GM18520 (cell line): ENCODE results near the gene WNT8B.

Source experiments
- ATAC-seq: cut with Tn5 transposase; IDR thresholded peaks from one replicate; pipeline ENCODE4 v1.9.1; 2021; ENCODE audit not compliant: unreplicated experiment

Gene WNT8B

DNA sequence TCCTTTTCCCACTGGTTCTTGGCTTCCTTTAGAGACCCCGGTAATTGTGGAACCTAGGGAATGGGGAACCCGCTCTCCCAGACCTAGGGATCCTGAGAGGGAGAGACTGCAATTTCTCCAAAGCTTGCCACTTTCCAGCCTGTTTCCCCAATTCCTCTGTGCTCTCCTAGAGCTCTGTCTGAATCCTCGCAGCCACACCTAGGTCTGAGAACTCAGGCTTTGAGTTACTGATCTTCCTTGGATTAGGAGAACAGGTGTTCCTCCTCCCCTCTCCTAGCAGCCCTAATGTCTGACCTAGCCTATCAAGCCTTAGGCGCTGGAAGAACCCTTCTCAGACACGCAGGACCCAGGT lies 20.0 kb downstream of the WNT8B start:
- ATAC-seq: no peak

DNA sequence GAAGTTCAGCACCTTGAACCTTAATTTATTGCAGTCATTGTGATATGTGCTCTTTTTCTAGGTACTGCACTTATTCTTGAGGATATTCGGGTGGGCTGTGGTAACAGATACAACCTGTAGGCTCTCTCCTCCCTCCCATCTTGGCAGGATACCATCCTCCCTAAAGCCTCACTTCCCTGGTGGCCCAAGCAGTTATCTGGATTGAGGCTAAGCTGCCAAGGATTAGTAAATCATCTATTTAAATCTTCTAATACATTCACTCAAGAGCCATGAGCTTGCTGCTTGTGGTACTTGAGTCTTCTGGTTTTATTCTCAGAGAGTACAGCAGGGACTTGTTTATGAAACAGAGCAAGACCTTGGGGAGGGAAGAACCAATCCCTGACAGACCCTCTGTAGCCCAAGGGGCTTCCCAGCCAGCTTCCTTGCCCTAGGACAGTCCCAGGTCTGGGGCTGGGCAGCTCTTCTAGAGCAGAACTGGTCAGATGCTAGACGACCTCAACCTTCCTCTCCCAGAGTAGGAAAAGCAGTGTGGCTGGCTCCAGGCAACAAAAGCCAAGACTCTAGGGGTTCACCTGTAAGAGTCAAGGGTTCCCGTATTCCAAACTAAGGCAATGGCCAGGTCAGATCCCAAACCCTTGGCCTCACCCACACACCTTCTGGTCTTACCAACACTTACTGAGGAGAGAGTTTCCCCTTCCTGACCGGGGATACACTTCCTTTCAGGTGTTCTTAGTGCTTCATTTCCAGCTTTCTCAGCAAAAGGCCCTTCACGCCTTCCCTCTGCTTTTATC lies 21.3 kb downstream of the WNT8B start:
- no peak for ATAC-seq

DNA sequence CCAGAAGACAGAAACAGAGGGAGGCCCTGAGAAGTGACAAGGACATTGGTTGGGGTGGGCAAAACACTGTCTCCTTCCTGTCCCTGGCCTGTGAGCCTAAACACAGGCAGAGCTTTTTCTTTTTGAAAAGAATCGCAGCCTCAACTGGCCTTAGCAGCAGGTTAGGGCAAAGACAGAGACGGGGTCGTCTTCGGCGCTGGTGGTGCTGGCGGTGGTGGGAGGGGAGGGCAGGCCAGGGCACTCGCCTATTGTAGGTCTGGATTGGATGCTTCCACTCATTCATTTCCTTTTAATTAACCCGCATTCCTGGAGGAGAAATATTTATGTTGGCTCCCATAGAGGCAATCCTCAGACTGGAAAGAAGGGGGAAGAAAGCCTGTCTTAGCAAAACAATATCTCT lies 22.6 kb downstream of the WNT8B start:
- ATAC-seq: no peak

DNA sequence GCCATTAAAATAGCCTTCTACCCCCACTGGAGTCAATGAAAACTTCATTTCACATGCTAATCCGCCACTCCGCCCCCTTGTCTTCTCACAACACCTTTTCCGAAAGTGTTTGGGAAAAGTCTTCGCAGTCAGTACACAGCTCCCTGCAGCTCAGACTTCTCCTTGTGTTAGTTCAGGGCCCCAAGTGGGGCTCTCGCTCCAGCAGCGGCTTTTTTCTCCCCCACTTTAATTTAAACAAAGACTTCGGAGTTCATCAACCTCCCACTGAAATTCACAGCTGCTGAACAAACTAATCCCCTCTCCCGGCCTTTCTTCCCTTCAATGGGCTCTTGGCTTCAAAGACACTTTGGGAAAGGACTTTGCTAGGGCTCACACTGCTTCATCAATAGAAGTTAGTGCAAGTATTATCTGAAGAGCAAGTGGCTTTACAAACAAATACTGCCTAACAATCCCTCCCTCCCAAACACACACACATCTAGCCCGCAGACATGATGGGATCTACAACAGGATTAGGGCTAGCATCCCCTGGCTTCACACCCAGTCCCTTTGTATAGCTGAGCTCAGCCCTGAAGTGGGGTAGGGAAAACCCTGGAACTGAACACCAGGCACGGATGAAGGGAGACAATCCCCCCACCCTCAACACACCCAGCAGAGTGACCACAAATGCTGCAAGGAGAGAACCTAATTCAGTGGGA lies 23.1 kb downstream of the WNT8B start:
- no peak for ATAC-seq

DNA sequence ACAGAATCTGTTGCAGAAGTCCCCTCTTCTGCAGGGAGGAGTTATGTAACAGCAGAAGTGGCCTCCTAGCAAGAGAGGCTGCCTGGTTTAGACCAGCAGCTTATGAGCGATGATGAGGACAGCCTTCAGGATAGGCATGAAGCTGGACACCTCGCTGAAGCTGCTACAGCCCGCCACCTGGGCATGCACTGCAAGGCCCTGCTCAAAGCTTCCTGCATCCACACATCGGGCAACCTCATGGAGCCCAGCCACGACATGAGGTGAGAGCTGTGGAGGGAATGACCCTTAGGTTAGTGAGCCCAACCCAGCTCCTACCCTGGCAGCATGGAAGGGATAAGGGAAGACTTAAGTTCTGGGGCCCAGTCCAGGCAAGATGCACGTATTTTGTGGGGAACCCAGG lies 24.7 kb downstream of the WNT8B start:
- ATAC-seq: no peak

DNA sequence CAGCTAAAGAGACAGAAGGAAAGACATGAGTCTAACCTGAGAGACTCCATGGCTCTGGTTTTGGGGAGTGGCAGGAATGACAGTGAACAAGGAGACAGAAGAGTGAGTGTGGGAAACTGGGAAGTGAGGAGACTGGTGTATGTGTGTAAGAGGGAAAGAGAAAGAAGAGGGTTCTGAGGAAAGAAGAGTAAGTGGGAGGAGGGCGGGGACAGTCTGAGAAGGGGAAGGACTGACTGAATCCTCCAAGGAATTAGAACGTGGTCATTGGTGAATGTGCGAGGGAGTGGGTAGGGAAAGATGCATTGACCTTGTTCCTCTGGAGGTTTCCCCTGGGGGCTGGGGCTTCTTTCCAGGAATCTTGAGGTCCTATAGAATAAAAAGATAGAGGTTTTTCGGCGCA lies 26.6 kb downstream of the WNT8B start:
- ATAC-seq: no peak

DNA sequence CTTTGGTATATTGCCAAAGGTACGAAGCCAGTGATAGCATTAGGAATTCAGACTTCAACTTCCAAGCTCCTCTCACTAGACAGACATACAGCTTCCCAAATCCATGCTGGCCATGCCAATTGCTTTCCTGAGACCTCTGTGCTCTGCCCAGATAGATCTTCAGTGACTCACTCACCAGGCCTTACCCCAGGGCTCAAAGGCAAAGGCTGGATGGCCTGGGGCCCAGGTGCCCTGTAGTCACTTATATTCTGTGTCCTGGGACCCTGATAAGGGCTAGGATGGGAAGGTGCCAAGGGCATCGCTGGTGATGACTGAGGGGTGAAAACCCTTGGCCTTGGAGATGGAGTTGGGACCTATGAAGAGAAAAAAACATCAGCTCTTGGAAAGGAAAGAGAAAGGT lies 27.7 kb downstream of the WNT8B start:
- no peak for ATAC-seq

DNA sequence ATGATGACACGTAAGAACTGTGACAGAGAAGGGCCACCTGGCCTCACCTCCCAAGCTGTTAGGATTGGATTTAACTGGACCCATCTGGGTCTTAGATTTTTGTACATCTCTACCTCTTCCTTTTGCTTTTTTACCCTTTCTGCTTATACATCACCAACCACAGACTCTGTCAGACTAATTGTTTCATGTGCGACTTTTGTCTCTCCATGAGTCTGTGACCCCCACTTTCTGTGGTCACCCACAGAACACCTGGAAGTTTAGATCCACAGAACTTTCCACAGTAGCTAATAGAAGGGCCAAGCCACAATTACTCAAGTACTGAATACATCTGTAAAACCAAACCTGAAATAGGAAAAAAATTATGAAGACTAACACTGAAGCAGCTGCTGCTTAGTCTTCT lies 33.8 kb downstream of the WNT8B start:
- ATAC-seq: no peak

DNA sequence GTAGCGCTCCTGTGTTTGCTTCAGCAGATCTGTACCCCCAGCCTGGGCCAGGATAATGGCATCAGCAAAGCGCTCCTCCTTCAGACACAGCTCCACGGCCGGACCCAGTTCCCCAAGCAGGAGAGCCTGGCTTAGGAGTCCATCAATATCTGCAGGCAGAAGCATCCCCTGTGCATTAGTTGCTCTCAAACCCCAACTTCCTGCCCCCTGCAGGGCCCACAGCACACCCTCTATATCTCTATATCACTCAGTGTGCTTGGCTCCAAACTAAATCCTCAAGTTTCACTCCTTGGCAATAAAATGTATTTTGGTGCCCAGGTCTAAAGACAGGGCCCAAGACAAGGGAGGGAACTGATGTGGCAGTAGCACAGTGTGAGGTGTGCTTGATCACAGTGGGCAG lies 35.2 kb downstream of the WNT8B start:
- no peak for ATAC-seq

DNA sequence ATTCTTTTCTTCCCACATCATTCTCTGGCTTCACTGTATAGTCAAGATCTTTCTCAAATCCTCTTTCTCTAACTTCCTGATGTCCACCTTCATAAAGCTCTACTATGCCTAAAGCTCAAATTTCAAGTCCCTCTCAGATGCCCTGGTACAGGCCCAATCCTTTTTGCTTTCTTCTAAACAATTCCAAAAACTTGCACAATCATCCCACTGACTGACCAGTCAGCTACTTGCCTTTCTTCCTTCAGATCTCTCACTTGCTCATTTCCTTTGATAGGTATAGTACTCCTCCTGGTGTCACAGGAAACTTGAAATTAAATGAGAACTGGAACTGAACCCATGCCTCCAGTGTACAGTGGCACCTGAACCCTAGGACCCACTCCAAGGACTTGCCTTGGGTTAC lies 38.6 kb downstream of the WNT8B start:
- no peak for ATAC-seq

DNA sequence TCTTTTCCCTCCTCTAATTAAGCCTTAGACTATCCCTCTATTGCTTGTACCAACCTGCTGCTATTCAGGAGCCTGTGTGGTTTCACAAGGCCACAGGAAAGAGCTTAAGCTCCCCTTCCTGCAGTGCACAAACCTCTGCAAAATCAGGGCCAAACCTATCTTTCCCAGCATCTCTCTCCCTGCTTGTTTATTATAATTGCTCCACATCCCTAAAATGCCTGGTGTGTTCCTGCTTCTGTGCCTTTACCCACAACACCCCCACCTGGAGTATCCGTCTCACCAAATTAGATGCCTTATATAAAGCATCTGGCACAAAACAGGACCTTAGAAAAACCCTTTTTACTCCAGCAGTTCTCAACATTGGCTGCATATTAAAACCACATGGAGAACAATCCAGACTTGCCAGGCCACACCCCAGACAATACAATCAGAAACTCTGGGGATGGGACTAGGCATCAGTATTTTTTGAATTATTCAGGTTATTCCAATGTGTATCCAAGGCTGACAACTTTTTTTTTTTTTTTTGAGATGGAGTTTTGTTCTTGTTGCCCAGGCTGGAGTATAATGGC lies 40.2 kb downstream of the WNT8B start:
- no peak for ATAC-seq

DNA sequence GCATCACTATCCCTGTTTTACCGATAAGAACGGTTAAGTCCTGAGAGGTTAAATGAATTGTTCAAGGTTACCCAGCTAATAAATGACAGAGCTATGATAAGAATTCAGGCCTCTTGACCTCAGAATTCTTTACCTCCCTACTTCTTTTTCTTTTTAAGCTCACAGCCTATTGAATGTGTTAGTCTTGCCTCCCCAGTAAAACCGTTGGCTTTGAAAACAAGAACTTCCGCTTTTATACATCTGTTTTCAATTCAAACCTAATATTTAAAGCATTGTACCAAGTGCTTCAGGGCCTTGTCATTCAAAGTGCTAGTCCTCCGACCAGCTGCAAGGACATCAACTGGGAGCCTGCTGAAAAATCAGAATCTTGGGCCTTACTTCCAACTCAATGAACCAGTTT lies 41.3 kb downstream of the WNT8B start:
- ATAC-seq: no peak

DNA sequence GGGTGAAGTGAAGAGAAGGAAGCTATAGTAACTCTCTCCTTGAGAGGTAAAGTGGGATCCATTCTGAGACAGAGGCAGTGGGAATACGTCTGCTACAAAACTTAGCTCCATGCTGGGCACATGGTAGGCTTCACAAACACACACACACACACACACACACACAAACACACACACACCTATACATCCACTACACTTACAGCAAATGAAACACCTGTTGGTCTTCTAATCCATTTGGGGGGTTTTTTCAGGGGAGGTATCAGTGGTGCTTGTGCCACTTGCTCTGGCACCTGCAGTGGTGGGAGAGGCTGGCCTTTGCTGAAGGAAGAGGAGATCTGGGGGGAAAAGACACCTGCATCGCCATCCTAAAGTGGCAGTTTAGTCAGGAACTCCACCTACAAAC lies 42.4 kb downstream of the WNT8B start:
- ATAC-seq: no peak

DNA sequence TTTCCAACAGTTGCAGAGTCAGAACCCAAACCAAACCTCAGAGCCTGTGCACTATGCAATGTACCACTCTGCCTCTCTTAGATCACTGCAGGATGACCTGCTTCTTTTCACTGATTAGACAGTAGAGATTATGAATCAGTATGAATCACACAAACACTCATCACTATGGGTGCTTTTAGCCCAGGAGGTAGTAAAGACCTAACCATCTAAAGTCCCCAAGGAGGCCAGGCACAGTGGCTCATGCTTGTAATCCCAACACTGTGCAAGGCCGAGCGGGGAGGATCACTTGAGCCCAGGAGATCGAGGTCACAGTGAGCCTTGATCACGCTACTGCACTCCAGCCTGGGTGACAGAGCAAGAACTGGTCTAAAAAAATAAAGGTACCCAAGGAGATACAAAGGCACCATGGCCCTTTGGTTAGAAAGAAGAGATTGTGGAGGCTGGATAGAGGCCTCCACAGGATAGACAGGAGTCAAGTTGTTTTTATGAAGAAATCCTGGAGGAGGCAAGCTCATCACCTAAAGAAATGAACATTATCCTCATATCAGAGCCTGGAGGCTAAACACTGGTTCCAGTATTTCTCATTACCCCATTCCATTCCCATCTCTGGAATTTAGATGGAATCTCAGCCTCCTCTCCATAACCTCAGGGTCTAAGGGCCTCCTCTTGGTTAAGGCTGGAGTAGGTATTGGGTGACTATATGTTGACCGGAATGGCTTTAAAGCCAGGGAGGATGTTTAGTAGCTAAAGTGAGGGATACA lies 44.0 kb downstream of the WNT8B start:
- no peak for ATAC-seq

DNA sequence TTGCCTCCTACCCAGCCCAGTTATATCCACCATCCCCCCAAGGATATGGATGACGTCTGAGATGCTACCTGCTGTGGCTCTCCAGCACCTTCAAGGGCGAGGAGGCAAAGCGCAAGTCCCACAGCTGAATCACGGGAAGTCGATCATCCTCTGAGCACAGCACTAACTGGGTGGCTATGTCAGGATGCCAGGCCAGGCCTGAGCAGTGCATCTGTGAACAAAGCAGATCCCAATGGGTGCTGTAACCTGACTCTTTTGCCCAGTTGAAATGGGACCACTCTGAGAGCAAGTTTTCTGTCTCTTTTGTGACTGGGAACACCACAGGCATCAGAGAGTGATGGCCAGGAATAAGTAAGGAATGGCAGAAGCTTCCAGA lies 44.5 kb downstream of the WNT8B start:
- no peak for ATAC-seq

DNA sequence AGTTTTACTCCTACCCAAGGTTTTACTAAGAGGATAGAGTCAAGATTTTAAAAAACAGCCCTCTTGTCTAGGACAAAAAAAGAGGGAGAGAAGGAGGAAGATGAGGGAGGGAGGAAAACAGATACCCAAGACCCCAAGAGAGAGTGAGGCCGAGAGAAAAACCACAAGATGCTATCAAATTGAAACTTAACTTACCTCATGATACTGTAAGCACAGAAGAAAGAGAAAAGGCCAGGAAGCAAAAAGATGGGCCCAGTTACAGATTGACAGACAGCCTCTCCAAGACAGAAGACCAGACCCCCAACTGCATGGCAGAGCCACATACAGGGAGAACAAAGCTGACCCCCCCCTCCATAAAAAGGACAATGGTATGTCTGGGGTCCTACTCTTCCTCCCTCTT lies 45.5 kb downstream of the WNT8B start:
- ATAC-seq: no peak

DNA sequence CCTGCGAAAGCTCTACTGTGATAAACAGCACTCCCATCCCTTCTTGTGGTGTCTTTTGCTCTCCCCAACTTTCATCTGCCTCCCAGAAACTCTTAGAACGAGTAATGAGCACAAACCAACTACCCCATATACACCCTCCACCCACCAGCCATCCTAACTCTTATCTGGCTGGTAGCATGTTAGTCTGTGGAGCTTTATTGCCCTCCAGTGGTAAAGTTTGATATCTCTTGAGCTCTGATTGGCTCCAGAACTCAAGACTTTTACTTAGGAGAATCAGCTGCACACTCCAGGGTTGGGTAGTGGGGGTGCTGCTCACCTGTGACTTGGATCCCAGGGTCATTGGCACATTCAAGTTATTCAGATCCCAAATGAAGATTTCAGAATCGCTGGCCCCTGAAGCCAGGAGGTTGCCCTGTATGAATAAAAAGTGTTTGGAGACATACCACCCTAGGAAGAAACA lies 45.9 kb downstream of the WNT8B start:
- ATAC-seq: no peak

DNA sequence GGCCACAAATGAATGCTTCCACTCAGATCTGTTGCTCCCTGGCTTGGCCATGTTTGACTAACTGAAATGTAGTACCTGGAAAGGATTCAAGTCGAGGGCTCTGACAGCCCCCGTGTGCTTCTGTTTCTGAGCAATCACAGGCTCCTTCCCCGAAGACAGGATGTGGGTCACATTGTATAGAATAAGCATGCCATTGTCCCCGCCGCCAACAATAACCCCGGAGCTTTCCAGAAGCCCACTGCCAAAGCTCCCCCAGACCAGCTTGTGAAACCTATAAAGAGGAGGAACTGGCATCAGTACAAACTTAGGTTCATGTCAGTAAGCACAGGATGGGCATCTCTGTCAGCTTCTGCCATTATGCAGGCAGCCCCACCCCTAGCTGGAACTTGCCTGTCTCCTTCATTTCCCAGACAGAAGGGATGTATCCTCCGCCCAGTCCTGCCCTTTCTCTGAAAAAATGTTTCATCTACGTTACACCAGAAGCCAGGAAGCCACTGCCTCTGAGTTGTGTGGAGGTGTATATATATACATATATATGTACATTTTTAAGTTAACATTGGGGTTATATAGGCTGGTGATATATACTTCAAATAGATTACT lies 46.5 kb downstream of the WNT8B start:
- no peak for ATAC-seq

DNA sequence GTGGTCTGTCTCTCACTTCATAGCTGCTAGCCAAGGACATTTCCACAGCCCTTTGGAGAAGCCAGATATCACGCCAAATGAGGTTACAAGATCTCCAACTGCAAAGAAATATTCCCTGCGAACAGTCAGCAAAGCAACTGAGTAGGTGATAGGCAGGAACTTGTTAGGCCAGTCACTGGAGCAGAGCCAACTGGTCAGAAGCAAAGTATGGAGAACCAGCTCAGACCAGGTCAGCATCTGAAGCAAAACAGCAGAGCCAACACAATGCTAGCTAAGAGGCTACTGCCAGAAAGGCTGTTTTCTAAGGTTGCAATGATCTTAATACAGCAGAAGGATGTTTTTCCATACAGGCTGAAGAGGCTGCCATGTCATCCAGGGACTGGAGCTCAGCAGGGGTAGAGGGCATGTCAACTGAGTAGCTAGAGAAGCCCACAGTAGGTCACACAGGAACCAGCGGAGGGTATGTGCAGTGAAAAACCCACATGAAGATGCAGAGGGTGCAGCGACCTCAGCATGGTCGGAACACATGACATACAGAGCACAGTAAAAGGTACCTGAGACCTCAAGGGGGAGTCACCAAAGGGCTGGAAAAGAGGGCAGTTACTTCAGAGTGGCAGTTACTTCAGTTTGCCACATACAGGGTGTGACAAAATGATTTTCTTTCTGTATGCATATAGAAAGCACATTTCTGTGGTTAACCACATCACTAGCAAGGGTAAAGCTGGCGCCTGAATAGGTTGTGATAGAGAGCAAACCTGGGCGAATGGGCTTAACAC lies 47.9 kb downstream of the WNT8B start:
- ATAC-seq: no peak

DNA sequence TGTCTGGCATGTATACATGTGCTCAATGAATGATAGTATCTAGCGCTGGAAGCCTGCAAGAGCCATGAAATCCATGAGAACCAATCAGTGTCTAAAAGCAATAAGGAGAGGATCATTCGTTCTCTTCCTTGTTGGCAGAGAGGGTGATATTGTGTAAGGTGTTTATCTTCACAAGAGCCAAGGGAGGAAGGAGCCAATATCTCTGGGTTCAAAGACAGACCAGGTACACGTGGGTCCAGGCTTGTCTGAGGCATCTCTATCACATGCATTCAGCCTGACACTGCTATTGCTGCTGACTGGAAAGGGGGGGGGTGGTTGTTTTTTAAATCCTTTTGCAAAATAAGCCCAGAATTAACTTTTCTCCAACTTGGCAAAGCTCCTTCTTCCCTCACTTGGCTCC lies 52.8 kb downstream of the WNT8B start:
- no peak for ATAC-seq

DNA sequence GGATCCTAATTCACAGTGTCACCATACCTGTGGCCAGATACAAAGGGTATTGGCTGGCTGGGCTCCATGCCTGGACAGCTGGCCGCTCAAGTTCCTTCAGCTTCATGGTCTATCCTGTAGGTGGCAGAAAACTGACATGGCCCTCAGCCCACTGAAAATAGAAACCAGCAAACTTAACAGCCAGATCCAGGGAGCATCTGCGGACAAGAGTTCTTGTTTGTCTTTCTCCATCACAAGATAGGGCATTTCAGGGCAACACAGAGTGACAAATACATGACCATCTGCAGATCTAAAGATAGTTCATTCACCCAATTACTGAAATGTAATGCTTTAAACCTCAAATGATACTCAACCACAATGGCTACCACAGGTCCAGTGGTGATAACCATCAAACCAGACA lies 54.0 kb downstream of the WNT8B start:
- no peak for ATAC-seq
